GM10266 (cell line): ENCODE results near the gene TFAP2A.

Experiments
- DNase-seq: peaks from one replicate; pipeline ENCODE4 v3.0.0; 2012; ENCODE audit errors: extremely low spot score
- TF ChIP-seq, protein P1 (sequence below): IDR thresholded peaks from 2 replicates; pipeline ENCODE4 v1.5.1; 2012; ENCODE audit warnings: mild to moderate bottlenecking, low read depth; ENCODE audit not compliant: control insufficient read depth, insufficient read depth; ENCODE audit errors: missing control alignments

The TFAP2A gene

DNA sequence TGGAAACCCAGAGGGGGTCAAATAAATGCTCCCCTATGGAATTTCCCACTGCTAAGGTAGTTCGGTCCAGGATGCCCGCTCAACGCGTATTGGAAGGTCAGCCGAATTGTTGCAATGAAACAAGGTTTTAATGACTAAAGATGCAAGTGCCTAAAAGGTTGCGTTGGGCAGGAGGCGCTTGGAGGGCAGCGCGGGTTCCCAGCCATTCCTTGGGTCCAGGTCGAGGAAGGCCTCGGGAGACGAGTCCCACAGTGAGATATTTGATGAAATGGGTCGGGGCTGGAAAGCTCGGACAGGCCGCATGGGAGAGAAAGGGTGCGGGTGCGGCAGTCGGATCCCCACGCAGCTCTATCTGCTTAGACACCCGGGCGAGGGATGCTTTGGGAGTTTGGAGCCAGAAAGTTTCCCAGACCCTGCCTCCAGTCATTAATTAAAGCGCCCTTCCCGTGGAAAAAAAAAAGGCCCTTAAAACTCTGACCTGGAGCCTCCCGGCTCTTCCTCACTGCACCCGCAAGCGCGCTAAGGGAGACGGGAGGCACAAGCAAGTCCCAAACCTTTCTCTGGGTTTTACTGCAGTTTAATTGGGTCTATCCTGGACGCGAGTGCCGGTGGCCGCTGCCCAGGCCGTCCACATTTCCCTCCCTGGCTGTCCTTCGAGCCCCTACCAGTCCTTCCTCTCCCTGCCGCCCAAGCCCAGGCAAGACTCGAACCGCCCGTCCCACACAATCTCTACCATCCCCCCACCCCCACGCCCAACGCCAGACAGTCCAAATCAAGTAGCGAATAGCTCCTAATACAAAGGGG is 24.2 kb downstream of the TFAP2A start:
- DNase-seq, result no peak
- TF ChIP-seq, protein P1, sequence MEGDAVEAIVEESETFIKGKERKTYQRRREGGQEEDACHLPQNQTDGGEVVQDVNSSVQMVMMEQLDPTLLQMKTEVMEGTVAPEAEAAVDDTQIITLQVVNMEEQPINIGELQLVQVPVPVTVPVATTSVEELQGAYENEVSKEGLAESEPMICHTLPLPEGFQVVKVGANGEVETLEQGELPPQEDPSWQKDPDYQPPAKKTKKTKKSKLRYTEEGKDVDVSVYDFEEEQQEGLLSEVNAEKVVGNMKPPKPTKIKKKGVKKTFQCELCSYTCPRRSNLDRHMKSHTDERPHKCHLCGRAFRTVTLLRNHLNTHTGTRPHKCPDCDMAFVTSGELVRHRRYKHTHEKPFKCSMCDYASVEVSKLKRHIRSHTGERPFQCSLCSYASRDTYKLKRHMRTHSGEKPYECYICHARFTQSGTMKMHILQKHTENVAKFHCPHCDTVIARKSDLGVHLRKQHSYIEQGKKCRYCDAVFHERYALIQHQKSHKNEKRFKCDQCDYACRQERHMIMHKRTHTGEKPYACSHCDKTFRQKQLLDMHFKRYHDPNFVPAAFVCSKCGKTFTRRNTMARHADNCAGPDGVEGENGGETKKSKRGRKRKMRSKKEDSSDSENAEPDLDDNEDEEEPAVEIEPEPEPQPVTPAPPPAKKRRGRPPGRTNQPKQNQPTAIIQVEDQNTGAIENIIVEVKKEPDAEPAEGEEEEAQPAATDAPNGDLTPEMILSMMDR, result no peak

DNA sequence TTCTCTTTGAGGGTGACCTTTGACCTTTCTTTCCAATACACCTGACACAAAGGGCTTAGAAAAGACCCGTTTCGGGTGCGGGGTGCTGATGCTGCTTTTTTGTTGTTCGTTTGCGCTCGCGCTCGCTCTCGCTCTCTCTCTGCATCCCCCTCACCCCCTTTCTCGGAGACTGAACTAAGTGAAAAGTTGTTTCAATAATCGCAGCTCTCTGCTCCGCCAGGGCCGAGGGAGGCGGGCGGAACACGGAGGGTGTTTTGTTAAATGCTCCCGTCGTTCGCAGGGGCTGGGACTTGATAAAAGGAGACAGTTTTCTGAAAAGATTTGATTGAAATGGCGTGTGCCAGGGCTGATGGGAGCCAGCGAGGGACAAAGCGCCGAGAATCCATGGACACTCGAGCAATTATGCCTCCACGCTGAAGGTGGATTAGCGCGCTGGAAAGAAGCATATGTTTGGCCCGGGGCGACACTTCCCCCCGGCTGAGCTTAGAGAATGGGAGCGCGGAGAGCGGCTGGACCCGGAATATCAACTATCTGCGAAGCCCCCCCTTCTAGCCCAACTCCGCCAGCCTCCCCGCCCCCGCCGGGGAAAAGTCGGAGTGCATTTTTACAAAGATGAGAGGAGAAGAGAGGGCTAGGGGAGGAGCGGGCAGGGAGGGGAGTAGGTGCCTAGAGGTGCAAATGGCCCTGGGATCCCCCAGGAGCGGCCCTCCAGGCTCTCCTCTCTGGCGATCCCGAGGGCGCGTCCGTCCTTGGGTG is 25.0 kb downstream of the TFAP2A start:
- TF ChIP-seq, protein P1, result no peak

DNA sequence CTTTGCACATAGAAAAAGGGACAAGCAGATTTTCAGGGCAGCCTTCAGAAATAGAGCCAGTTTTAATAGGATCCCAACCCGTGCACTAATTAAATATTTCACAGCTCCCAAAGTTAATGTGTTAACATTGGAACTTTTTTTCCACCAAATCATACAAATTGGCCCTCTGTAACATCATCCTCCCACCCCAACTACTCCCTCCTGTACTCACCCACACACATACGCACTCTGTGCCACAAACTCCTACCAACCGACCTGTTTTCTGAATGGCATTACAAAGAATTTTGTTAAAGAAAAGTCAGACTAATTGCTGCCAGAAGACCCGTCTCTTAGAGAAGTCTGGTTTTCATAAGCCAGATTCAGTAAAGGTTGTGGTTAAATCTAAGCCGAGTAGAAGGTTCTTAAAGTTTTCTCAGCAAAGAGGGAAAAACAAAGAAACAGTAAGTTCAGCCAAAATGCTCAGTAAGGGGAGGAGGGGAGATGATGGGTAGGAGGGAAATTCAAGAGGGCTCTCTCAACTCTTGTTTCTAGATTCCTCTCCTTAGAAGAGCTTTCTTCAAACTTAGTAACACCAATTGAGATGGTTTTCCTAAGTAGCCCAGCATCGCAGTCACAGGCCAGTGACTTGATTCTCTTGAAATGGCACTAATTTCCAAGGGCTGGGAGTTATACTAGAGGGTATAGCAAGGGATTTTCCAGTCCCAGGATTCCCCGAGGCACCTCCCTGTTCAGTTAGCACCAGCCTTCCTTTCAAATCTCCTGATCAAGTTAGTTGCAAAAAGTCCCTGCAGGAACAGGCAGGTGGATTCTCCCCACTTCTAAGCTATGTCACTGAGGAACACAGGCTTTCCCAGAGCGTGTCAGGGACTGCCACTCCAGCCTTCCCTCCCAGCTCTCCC is 27.9 kb downstream of the TFAP2A start:
- DNase-seq, result no peak
- TF ChIP-seq, protein P1, result no peak

More for the DNA sequence above, 25.0 kb downstream of the TFAP2A start:
- DNase-seq, result no peak

- TF ChIP-seq, protein P1, result no peak
- no peak for DNase-seq
Observed at GRCh38 chr6:10386220-10386619, 28.7 kb downstream of the TFAP2A start.

GRCh38 chr6:10385524-10386132 is 29.2 kb downstream of the TFAP2A start:
- no peak for DNase-seq
- TF ChIP-seq, protein P1, result no peak

GRCh38 chr6:10384610-10385523 is 30.0 kb downstream of the TFAP2A start:
- DNase-seq, result no peak
- TF ChIP-seq, protein P1, result no peak
